GM12864 (cell line): ENCODE results near the gene PROK1.

Experiments
- DNase-seq: peaks from one replicate; pipeline ENCODE4 v3.0.0-alpha.2; 2011; ENCODE audit warnings: low read depth
- H3K4me3 ChIP-seq: 2 replicates; pipeline ENCODE4 v1.5.1; 2011; ENCODE audit warnings: mild to moderate bottlenecking, low read depth, low read length, control low read depth
- CTCF ChIP-seq: IDR thresholded peaks from 2 replicates; pipeline ENCODE4 v1.5.1; 2011; ENCODE audit warnings: low read depth, mild to moderate bottlenecking, moderate library complexity, low read length, control low read depth, inconsistent platforms; ENCODE audit errors: missing control alignments

The PROK1 gene

GRCh38 chr1:110478886-110479285, 27.9 kb downstream of the PROK1 start:
- H3K4me3 ChIP-seq, result no peak overlapping the region
- TF ChIP-seq CTCF, result no peak
- DNase-seq, result no peak

GRCh38 chr1:110480356-110481096, 29.6 kb downstream of the PROK1 start:
- no peak for TF ChIP-seq CTCF
- H3K4me3 ChIP-seq, result no peak overlapping the region
- DNase-seq, result no peak

GRCh38 chr1:110481968-110482623, 31.1 kb downstream of the PROK1 start:
- H3K4me3 ChIP-seq, result no peak overlapping the region
- no peak for DNase-seq
- no peak for TF ChIP-seq CTCF

GRCh38 chr1:110482662-110483307, 31.8 kb downstream of the PROK1 start:
- no peak for DNase-seq
- no peak overlapping the region for H3K4me3 ChIP-seq
- no peak for TF ChIP-seq CTCF

- H3K4me3 ChIP-seq, result no peak overlapping the region
- TF ChIP-seq CTCF, result no peak
- no peak for DNase-seq
These were observed 32.3 kb downstream of the PROK1 start for GRCh38 chr1:110483308-110483685.

GRCh38 chr1:110484801-110485200, 33.9 kb downstream of the PROK1 start:
- no peak overlapping the region for H3K4me3 ChIP-seq
- no peak for TF ChIP-seq CTCF
- no peak for DNase-seq
